CD4-positive, alpha-beta T cell (primary cell): ENCODE results near the gene ECHS1. TPM values are rescaled to one million over a fixed set of nuclear protein-coding genes. Genes with fewer than 3 reads are reported as not detected.

Experiments
- ATAC-seq: fragments of 200-7000 bp; cut with Tn5 transposase; one replicate; pipeline ENCODE4 v1.10.0; 2022; ENCODE audit warnings: mild to moderate bottlenecking; ENCODE audit not compliant: poor library complexity
- CTCF ChIA-PET: fragments of 350-600 bp; sonication (Branson Sonifier 250); formaldehyde crosslinking; loops from one replicate; lab custom pipeline; 2021; ENCODE audit warnings: antibody characterized with exemption, inconsistent platforms; lab: Charles Lee
- POLR2A ChIA-PET: fragments of 350-600 bp; sonication (Branson Sonifier 250); formaldehyde crosslinking; loops from one replicate; lab custom pipeline; 2021; ENCODE audit warnings: antibody characterized with exemption, inconsistent platforms; lab: Charles Lee
- DNase-seq, 14 experiments: peaks; one replicate each; pipeline ENCODE4 v3.0.0-alpha.2; 2013 to 2020; ENCODE audit warnings: mixed read lengths in 2 of 14
- H3K27ac ChIP-seq, 2 donors: one replicate each; pipeline versions ENCODE4 v1.5.1 to v1.7.0; 2013; ENCODE audit warnings: low read length in 2 of 2, low read depth in 1 of 2, mild to moderate bottlenecking in 1 of 2
- H3K27me3 ChIP-seq, 2 experiments: 1 replicate in 1 of 2; 2 replicates in 1 of 2; pipeline versions ENCODE4 v1.6.1 to v1.7.0; 2013; ENCODE audit warnings: low read length in 2 of 2, control low read depth in 1 of 2, mild to moderate bottlenecking in 1 of 2, moderate library complexity in 1 of 2; ENCODE audit not compliant: insufficient read depth in 2 of 2, control insufficient read depth in 1 of 2
- H3K36me3 ChIP-seq: one replicate; pipeline ENCODE4 v1.6.1; 2013; ENCODE audit warnings: low read length, control low read depth; ENCODE audit not compliant: insufficient read depth
- H3K4me1 ChIP-seq: one replicate; pipeline ENCODE4 v1.6.1; 2013; ENCODE audit warnings: low read length, control low read depth; ENCODE audit not compliant: insufficient read depth
- H3K4me3 ChIP-seq: one replicate; pipeline ENCODE4 v1.5.1; 2013; ENCODE audit warnings: mild to moderate bottlenecking, low read length, moderate library complexity
- H3K9me3 ChIP-seq, 2 experiments: 1 replicate in 1 of 2; 2 replicates in 1 of 2; pipeline versions ENCODE4 v1.6.1 to v1.7.0; 2013; ENCODE audit warnings: low read length in 2 of 2, mild to moderate bottlenecking in 2 of 2, control low read depth in 1 of 2, moderate library complexity in 1 of 2; ENCODE audit not compliant: control insufficient read depth in 1 of 2, insufficient read depth in 1 of 2
- H3K27ac Mint-ChIP-seq: one replicate; pipeline ENCODE4 v1.8.0; 2020; ENCODE audit warnings: mixed read lengths
- H3K27me3 Mint-ChIP-seq: one replicate; pipeline ENCODE4 v1.8.0; 2021; ENCODE audit warnings: mixed read lengths
- H3K36me3 Mint-ChIP-seq: one replicate; pipeline ENCODE4 v1.8.0; 2021; ENCODE audit warnings: low read depth, mixed read lengths
- H3K4me1 Mint-ChIP-seq: one replicate; pipeline ENCODE4 v1.8.0; 2021; ENCODE audit warnings: low read depth, mixed read lengths
- H3K4me3 Mint-ChIP-seq: one replicate; pipeline ENCODE4 v1.8.0; 2020; ENCODE audit warnings: mild to moderate bottlenecking, mixed read lengths
- H3K9me3 Mint-ChIP-seq: one replicate; pipeline ENCODE4 v1.8.0; 2020; ENCODE audit warnings: mixed read lengths
- intact Hi-C, 2 experiments: fragments of 100-400 bp; cut with DNase I in 1 of 2; cut with micrococcal nuclease in 1 of 2; formaldehyde crosslinking; loops; one replicate each; pipeline versions ENCODE4 v1.15.1 to v1.9.0; 2023 to 2025; cut with DNase I, micrococcal nuclease
- total RNA-seq, 174 experiments: library from RNA in 2 of 174; stranded (reverse) in 2 of 174; gene quantifications; one replicate each; pipeline ENCODE4 v1.2.3 and lab custom pipeline; 2021 to 2026
- TF ChIP-seq, protein P1 (sequence below): fragments of 200-600 bp; IDR thresholded peaks from one replicate; pipeline ENCODE4 v1.8.0; 2022; ENCODE audit warnings: antibody characterized with exemption, mild to moderate bottlenecking

ECHS1 gene
- total RNA-seq, 2 experiments from 2014 or later: 7.6 to 8.3 TPM

DNA sequence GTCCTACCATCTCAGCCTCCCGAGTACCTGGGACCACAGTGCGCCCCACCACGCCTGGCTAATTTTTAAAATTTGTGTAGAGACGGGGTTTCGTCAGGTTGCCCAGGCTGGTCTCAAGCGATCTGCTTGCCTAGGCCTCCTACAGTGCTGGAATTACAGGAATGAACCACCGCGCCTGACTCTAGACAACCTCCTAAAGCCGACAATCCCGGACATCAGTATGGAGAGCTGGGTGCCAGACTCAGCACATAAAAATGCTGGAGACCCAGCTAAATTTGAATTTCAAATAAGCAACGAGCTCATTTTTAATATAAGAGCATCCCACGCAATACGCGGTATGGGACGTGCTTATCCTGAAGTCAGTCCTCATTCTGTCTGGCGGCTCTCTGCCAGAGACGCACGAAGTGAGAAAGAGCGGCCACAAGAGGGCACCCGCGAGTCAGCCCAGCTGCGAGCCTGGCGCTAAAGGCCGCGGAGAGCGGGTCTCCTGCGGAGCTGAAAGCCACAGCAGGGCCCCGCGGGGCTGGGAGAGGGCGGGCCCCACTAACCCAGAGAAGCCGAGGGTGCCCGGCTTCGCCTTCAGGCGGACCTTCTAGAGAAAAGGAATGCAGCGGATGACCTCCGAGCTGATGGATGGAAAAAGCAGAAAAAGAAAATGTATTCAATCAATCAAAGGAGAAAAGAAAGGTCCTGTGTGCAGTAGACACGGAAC, 43.5 kb downstream of the ECHS1 start:
- ChIA-PET POLR2A (interaction anchor here (0.8 to 1.2 kb wide), 4 partner anchors 44 to 65 kb away, joined by 3 to 5 read pairs (median 4); partner anchors contain the start of genes ECHS1 and MTG1), CTCF (interaction anchor here (0.7 to 2.3 kb wide), 20 partner anchors 8 to 190 kb away, joined by 3 to 13 read pairs (median 4); partner anchors contain the start of genes ECHS1, FUOM and MTG1)
- peak; percentile 75 to 95 (median 86) for DNase-seq
- TF ChIP-seq, protein P1, sequence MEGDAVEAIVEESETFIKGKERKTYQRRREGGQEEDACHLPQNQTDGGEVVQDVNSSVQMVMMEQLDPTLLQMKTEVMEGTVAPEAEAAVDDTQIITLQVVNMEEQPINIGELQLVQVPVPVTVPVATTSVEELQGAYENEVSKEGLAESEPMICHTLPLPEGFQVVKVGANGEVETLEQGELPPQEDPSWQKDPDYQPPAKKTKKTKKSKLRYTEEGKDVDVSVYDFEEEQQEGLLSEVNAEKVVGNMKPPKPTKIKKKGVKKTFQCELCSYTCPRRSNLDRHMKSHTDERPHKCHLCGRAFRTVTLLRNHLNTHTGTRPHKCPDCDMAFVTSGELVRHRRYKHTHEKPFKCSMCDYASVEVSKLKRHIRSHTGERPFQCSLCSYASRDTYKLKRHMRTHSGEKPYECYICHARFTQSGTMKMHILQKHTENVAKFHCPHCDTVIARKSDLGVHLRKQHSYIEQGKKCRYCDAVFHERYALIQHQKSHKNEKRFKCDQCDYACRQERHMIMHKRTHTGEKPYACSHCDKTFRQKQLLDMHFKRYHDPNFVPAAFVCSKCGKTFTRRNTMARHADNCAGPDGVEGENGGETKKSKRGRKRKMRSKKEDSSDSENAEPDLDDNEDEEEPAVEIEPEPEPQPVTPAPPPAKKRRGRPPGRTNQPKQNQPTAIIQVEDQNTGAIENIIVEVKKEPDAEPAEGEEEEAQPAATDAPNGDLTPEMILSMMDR: peak; percentile 94
- ATAC-seq: peak; percentile 86
- Histone ChIP-seq H3K27ac (no peak overlapping the region), H3K27me3 (peaks cover 42 to 43% of the 10 kb centered on the region in 2 experiments), H3K4me3 (peak overlapping the region; percentile 25), H3K36me3 (no peaks in the 10 kb centered on the region), H3K9me3 (peaks cover 0 to 38% of the 10 kb centered on the region in 2 experiments), H3K4me1 (peaks cover 27% of the 10 kb centered on the region)
- Mint-ChIP-seq H3K4me3 (peak overlapping the region; percentile 42), H3K36me3 (peaks cover 4% of the 10 kb centered on the region), H3K9me3 (peaks cover 4% of the 10 kb centered on the region), H3K4me1 (peaks cover 18% of the 10 kb centered on the region), H3K27ac (no peak overlapping the region), H3K27me3 (peaks cover 52% of the 10 kb centered on the region)
- intact Hi-C loops: loop anchor here (1.0 to 5.0 kb wide), 5 partner anchors 49 to 191 kb away; partner anchors contain the start of genes MTG1 (in 1 of the 2) and PAOX (in 1 of the 2)

DNA sequence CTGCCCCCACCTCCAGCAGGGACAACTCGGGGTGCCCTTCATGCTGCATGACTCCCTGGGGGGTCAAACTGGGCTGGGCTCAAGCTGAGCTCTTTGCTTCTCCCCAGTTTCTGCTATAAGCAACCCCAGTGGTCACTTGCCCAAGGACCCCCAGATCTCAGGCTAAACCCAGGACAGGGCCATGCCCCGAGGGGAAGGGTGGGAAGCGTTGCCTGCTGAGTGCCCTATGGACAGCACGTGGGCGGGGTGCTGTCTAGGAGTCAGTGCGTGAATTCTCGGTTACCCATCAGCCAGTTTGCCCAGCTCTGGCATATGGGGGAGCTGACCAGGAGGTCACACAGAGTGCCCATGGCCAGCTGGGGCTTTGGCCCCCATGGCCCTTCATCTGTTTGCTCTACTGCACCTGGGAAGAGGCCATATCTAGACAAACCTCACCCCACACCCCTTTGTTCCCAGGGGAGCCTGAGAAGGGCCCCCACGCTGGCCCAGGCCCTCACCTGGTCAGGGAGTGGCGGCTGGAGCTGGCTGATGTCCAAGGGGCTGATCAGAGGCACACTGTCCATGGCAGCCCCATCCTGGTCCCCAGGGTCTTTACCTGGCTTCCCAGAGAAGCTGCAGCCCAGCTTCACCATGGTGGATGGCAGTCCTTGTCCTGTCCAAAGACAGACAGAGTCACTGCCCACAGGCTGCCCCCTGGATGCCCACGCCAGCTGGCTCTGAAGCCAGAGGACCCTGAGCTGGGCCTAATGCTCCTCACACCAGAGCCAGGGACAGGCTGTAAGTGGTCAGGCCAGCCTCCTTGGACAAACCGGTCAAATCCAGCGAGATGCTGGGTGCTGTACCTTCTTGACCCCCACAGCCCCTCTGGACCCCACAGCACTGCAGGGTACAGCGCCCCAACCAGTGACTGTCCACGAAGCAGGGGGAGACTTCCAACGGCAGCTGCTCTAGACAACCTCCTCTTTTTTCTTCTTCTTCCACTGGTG, 44.5 kb downstream of the ECHS1 start:
- H3K4me1 Mint-ChIP-seq: peaks cover 18% of the 10 kb centered on the region
- ChIA-PET CTCF (interaction anchor here (1.0 to 2.3 kb wide), 15 partner anchors 7 to 110 kb away, joined by 3 to 13 read pairs (median 4); partner anchors contain the start of genes ECHS1 and FUOM), POLR2A (interaction anchor here (0.6 to 1.2 kb wide), 3 partner anchors 45 to 180 kb away, joined by 4 to 5 read pairs (median 5); partner anchors contain the start of genes ECHS1 and MTG1)
- H3K27me3 Mint-ChIP-seq: peaks cover 52% of the 10 kb centered on the region
- Histone ChIP-seq H3K27me3 (peaks cover 42 to 43% of the 10 kb centered on the region in 2 experiments), H3K4me3 (no peak overlapping the region), H3K27ac (no peak overlapping the region), H3K4me1 (peaks cover 30% of the 10 kb centered on the region), H3K36me3 (no peaks in the 10 kb centered on the region), H3K9me3 (peaks cover 0 to 28% of the 10 kb centered on the region in 2 experiments)
- no peak overlapping the region for H3K27ac Mint-ChIP-seq
- intact Hi-C loops: loop anchor here (1.0 to 5.0 kb wide), 5 partner anchors 50 to 192 kb away; partner anchors contain the start of genes MTG1 (in 1 of the 2) and PAOX (in 1 of the 2)
- peaks cover 4% of the 10 kb centered on the region for H3K36me3 Mint-ChIP-seq
- TF ChIP-seq, protein P1: no peak
- DNase-seq: no peak
- H3K4me3 Mint-ChIP-seq: no peak overlapping the region
- peaks cover 4% of the 10 kb centered on the region for H3K9me3 Mint-ChIP-seq
- ATAC-seq: no peak
